Activated naive CD4-positive, alpha-beta T cell treated with anti-CD3 and anti-CD28 coated beads for 36 hours (primary cell): Measurements from ENCODE around the gene CIC. TPM values are rescaled to one million over a fixed set of nuclear protein-coding genes. Genes with fewer than 3 reads are reported as not detected.
A peak's percentile ranks its signal among the peaks of the same experiment; 100 is the strongest.

Experiments
- CTCF ChIA-PET: fragments of 350-600 bp; sonication (Branson Sonifier 250); formaldehyde crosslinking; loops from one replicate; lab custom pipeline; 2021; ENCODE audit warnings: antibody characterized with exemption; lab: Charles Lee
- DNase-seq: peaks from one replicate; pipeline ENCODE4 v3.0.0-alpha.2; 2020
- H3K27ac Mint-ChIP-seq: one replicate; pipeline ENCODE4 v1.8.0; 2021; ENCODE audit warnings: mild to moderate bottlenecking, mixed read lengths
- H3K27me3 Mint-ChIP-seq: one replicate; pipeline ENCODE4 v1.8.0; 2021; ENCODE audit warnings: low read depth, mixed read lengths
- H3K36me3 Mint-ChIP-seq: one replicate; pipeline ENCODE4 v1.8.0; 2021; ENCODE audit warnings: low read depth, mixed read lengths
- H3K4me1 Mint-ChIP-seq: one replicate; pipeline ENCODE4 v1.8.0; 2021; ENCODE audit warnings: low read depth, mixed read lengths
- H3K4me3 Mint-ChIP-seq: one replicate; pipeline ENCODE4 v1.8.0; 2021; ENCODE audit warnings: mild to moderate bottlenecking, moderate library complexity, mixed read lengths
- H3K9me3 Mint-ChIP-seq: one replicate; pipeline ENCODE4 v1.8.0; 2021; ENCODE audit warnings: mixed read lengths
- intact Hi-C: fragments of 100-400 bp; cut with micrococcal nuclease; formaldehyde crosslinking; loops from one replicate; pipeline ENCODE4 v1.15.1; 2023
- total RNA-seq, 2 experiments: library from RNA; stranded (reverse); gene quantifications; one replicate each; pipeline ENCODE4 v1.2.3, GENCODE V29; 2021

Gene CIC
- total RNA-seq, 2 experiments from 2014 or later = 60.2 to 61.5 TPM

GRCh38 chr19:42313096-42313839 is 44.2 kb downstream of the CIC start, which contains the start of gene TMEM145:
Gene TMEM145 (plus strand): TSS chr19:42313309. CDS start chr19:42313377, 68 bp downstream.
- intact Hi-C loops = no loop called here
- Mint-ChIP-seq H3K9me3 (no peaks in the 10 kb centered on the region), H3K27me3 (peaks cover 24% of the 10 kb centered on the region), H3K27ac (no peak within 1 kb of the TSS), H3K4me1 (peaks cover 9% of the 10 kb centered on the region), H3K36me3 (no peaks in the 10 kb centered on the region), H3K4me3 (peak within 1 kb of the TSS; percentile 56)
- CTCF ChIA-PET = no interaction called here
- DNase-seq = peak; percentile 46

DNA sequence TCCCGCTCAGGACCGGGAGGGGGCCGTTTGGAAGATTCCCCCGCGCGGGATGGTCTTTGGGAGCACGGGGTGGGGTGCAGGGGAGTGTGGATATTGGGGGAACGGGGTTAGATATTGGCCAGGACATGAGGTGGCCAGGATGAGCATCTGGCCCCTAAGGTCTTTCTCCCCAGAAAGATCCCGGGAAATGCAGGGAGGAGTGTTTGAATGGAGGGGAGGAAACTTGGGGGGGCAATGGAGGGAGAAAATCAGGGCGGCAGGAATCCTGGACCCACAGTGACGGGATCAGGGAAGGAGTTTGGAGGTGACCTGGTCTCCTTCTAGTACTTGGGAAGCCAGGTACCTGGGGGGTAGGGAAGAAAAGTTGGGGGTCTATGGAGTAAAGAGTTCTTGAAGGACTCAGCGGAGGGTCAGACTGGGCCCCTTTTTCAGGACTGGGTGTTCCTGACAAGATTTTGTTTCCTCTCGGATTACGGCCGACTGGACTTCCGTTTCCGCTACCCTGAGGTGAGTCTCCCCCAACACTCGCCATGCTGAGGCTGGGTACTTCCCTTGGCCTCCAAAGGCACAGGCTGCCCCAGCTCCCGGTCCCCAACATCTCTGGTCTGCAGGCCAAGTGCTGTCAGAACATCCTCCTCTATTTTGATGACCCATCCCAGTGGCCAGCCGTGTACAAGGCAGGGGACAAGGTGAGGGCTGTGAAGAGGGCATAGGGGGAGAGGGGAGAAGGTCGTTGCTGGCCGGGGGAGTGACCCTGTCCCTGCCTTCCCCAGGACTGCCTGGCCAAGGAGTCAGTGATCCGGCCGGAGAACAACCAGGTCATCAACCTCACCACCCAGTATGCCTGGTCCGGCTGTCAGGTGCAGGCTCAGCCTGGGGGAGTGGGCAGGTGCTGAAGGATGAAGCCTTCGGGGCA is 45.0 kb downstream of the CIC start:
- H3K27ac Mint-ChIP-seq = no peak overlapping the region

DNA sequence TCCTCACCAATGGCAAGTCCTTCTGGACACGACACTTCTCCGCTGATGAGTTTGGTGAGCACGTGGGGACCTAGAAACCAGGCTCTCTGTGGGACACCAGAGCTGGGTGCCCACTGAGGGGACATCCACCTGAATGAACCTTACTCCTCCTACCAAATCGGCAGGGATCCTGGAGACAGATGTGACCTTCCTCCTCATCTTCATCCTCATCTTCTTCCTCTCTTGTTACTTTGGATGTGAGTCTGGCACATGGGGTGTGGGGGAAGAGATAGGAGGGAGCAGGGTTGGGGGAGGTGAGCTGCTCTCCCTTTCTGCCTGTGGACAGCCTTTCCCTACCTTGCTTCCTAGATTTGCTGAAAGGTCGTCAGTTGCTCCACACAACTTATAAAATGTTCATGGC is 46.0 kb downstream of the CIC start:
- Mint-ChIP-seq H3K27ac (no peak overlapping the region), H3K4me3 (no peak overlapping the region), H3K9me3 (no peaks in the 10 kb centered on the region), H3K4me1 (peaks cover 9% of the 10 kb centered on the region), H3K36me3 (no peaks in the 10 kb centered on the region), H3K27me3 (peaks cover 24% of the 10 kb centered on the region)
- CTCF ChIA-PET = no interaction called here
- DNase-seq = no peak
- intact Hi-C loops = no loop called here

More for the DNA sequence above, 45.0 kb downstream of the CIC start:
- H3K36me3 Mint-ChIP-seq = no peaks in the 10 kb centered on the region
- no peak overlapping the region for H3K4me3 Mint-ChIP-seq
- intact Hi-C loops = no loop called here
- DNase-seq = no peak
- H3K9me3 Mint-ChIP-seq = no peaks in the 10 kb centered on the region
- H3K27me3 Mint-ChIP-seq = peaks cover 24% of the 10 kb centered on the region
- peaks cover 9% of the 10 kb centered on the region for H3K4me1 Mint-ChIP-seq
- CTCF ChIA-PET = no interaction called here

DNA sequence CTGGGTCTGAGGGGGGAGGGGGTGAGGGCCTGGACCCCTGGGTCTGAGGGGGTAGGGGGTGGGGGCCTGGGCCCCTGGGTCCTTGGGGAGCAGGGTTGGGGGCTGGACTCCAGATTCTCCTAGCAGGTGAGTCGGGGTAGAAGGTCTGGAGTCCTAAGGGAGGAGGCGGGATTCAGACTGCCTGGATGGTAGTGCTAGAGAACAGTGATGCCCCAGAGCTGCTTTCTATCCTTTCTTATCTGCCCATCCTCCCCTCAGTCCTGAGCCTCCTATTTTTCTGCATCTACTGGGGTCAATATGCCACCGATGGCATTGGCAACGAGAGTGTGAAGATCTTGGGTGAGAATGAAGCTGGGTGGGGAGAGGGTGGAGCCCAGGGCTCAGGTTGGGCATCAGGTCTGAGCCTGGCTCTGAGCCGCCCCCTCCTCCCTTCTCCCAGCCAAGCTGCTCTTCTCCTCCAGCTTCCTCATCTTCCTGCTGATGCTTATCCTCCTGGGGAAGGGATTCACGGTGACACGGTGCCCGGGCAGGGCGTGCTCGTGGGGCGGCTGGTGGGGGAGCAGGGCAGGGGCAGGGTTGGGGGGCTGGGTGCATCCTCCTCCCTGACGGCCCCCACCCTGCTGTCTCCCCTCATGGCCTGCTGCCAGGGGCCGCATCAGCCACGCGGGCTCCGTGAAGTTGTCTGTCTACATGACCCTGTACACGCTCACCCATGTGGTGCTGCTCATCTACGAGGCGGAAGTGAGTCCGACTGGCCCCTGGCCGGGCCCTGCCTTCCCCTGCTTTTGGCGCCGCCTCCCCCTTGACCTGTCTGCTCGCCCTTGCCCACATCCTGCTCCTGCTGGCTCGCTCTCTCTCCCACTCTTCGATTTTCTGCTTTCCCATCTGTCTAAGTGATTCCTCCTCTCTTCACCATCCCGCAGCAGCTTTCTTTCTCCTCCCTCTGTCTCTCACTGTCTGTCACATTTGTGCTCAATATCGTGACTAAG is 47.5 kb downstream of the CIC start:
- H3K27ac Mint-ChIP-seq = no peak overlapping the region

GRCh38 chr19:42317535-42317934 is 48.5 kb downstream of the CIC start:
- Mint-ChIP-seq H3K9me3 (no peaks in the 10 kb centered on the region), H3K27ac (no peak overlapping the region), H3K27me3 (peaks cover 17% of the 10 kb centered on the region), H3K36me3 (no peaks in the 10 kb centered on the region), H3K4me3 (no peak overlapping the region), H3K4me1 (peaks cover 9% of the 10 kb centered on the region)
- CTCF ChIA-PET = no interaction called here
- DNase-seq = no peak
- intact Hi-C loops = no loop called here

More for the DNA sequence above, 47.5 kb downstream of the CIC start:
- Mint-ChIP-seq H3K4me1 (peaks cover 9% of the 10 kb centered on the region), H3K9me3 (no peaks in the 10 kb centered on the region), H3K36me3 (no peaks in the 10 kb centered on the region), H3K4me3 (no peak overlapping the region), H3K27me3 (peaks cover 24% of the 10 kb centered on the region)
- CTCF ChIA-PET = no interaction called here
- no peak for DNase-seq
- intact Hi-C loops = no loop called here

DNA sequence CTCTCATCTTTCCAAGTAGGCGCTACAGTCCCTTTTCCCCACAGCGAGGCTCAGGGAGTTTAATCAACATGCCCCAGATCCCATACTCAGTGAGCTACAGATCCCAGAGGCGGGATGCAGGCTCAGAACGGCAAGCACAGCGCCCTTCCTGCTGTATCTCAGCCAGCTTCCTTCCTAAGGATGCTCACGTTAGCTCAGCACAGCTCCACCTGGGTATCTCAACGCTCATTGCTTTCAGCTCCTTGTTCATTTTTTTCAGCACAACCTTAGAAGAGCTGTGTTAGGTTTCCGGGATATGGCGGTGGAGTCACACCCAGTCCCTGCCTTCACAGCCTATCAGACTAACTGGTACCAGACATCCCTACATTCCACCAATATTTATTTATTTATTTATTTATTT is 53.3 kb downstream of the CIC start:
- Mint-ChIP-seq H3K4me1 (peaks cover 13% of the 10 kb centered on the region), H3K36me3 (no peaks in the 10 kb centered on the region), H3K4me3 (no peak overlapping the region), H3K9me3 (no peaks in the 10 kb centered on the region), H3K27me3 (peaks cover 14% of the 10 kb centered on the region), H3K27ac (no peak overlapping the region)
- CTCF ChIA-PET = interaction anchor here (1.2 to 1.6 kb wide), 2 partner anchors 14 to 190 kb away, joined by 3 read pairs; partner anchors contain the start of gene POU2F2
- intact Hi-C loops = no loop called here
- no peak for DNase-seq

- H3K4me1 Mint-ChIP-seq = peaks cover 13% of the 10 kb centered on the region
- H3K4me3 Mint-ChIP-seq = peak overlapping the region; percentile 5
- CTCF ChIA-PET = interaction anchor here (0.6 to 1.6 kb wide), 5 partner anchors 15 to 201 kb away, joined by 3 to 6 read pairs (median 3); no protein-coding TSS in a partner anchor
- peaks cover 14% of the 10 kb centered on the region for H3K27me3 Mint-ChIP-seq
- H3K27ac Mint-ChIP-seq = no peak overlapping the region
- intact Hi-C loops = no loop called here
- no peak for DNase-seq
- H3K36me3 Mint-ChIP-seq = no peaks in the 10 kb centered on the region
- H3K9me3 Mint-ChIP-seq = no peaks in the 10 kb centered on the region
Measured at GRCh38 chr19:42323473-42323851, 54.4 kb downstream of the CIC start.

DNA sequence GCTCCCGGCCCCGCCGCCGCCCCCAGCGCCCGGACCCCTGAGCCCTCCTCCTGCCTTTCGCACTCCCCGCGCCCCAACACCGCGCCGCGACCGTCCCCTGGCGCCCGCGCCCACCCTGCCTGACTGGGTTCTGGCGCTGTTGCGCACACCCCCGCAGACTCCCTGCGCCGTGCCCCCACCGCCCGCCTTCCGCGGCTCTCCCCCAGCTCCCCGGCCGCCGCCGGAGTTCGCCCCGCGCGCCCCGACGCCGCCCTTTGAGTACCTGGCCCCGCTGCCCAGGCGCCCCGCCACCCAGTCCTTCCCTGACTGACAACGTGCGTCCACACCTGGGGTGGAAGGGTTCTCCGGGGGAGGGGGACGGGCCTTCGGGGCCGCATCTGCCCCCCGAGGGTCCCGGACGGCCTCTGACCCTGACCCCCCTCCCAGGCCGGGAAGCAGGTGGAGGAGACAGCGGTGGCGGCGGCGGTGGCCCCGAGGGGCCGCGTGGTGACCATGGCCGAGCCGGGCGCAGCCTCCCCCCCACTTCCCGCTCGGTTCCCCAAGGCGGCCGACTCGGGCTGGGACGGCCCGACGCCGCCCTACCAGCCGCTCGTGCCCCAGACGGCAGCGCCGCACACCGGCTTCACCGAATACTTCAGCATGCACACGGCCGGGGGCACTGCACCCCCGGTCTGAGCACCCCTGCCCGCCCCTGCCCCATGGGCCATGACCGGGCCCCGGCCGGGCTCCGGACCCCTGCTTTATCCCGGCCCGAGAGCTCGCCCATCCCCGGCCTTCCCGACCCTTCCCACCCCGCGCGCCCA is 55.0 kb downstream of the CIC start:
- Mint-ChIP-seq H3K27me3 (peaks cover 14% of the 10 kb centered on the region), H3K4me3 (no peak overlapping the region), H3K36me3 (no peaks in the 10 kb centered on the region), H3K27ac (no peak overlapping the region), H3K4me1 (peaks cover 13% of the 10 kb centered on the region), H3K9me3 (no peaks in the 10 kb centered on the region)
- intact Hi-C loops = loop anchor here (2.0 kb wide), 1 partner anchor 73 kb away; no protein-coding TSS in a partner anchor
- DNase-seq = peak; percentile 44
- CTCF ChIA-PET = interaction anchor here (0.6 to 1.6 kb wide), 5 partner anchors 16 to 201 kb away, joined by 3 to 6 read pairs (median 3); no protein-coding TSS in a partner anchor

GRCh38 chr19:42324655-42325307 is 55.7 kb downstream of the CIC start:
- H3K9me3 Mint-ChIP-seq = no peaks in the 10 kb centered on the region
- CTCF ChIA-PET = no interaction called here
- no peaks in the 10 kb centered on the region for H3K36me3 Mint-ChIP-seq
- H3K27me3 Mint-ChIP-seq = peaks cover 14% of the 10 kb centered on the region
- intact Hi-C loops = loop anchor here (1.0 to 5.0 kb wide), 12 partner anchors 22 to 465 kb away; partner anchors contain the start of genes PAFAH1B3, POU2F2, PRR19 and ZNF526
- H3K27ac Mint-ChIP-seq = no peak overlapping the region
- no peak for DNase-seq
- H3K4me1 Mint-ChIP-seq = peaks cover 13% of the 10 kb centered on the region
- H3K4me3 Mint-ChIP-seq = peak overlapping the region; percentile 81

DNA sequence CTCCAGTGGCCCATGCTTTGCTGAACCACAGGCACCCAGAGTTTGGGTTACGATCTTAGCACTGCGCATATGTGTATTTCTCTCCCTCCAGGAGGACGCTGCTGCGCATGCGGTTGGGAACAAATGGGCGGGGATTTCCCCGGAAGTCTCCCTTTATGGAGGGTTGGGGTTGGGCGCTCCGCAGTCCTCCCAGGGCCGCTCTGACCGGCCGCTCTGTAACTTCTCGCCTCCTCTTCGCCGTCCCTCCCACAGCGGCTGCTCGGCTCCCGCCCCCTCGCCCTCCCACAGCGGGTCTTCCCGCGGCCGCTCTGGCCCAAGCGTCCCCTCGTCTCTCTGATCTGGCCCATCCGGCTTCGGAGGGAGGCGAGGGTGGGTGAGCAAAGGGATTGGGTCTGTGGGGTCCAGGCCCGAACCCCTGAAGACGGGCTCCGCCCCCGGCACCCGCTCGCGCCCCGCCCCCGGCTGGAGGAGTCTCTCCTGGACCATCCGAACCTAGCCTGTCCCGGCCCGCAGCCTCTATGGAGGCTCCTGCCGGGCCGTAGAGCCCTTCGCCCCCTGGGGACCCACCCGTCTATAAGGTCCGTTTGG is 56.4 kb downstream of the CIC start, which contains the start of gene MEGF8:
Gene MEGF8 (plus strand): TSS at position 328 of the 588 bp plus-strand sequence. CDS start 609 bp downstream, outside the sequence.
- H3K9me3 Mint-ChIP-seq = no peaks in the 10 kb centered on the region
- H3K27me3 Mint-ChIP-seq = peaks cover 14% of the 10 kb centered on the region
- peak; percentile 100 for DNase-seq
- H3K36me3 Mint-ChIP-seq = no peaks in the 10 kb centered on the region
- CTCF ChIA-PET = no interaction called here
- intact Hi-C loops = loop anchor here (1.0 to 5.0 kb wide), 12 partner anchors 23 to 466 kb away; partner anchors contain the start of genes PAFAH1B3, POU2F2, PRR19 and ZNF526
- peak within 1 kb of the TSS; percentile 81 for H3K4me3 Mint-ChIP-seq
- H3K27ac Mint-ChIP-seq = peak within 1 kb of the TSS; percentile 16
- peaks cover 13% of the 10 kb centered on the region for H3K4me1 Mint-ChIP-seq
